ENCODE data around the gene LCE2D. TPM values are rescaled to one million over a fixed set of nuclear protein-coding genes. Genes with fewer than 3 reads are reported as not detected.

Gene LCE2D
- polyA plus RNA-seq, 1 of the 3 experiments (the other 2 are of a cell fraction), result not detected

DNA sequence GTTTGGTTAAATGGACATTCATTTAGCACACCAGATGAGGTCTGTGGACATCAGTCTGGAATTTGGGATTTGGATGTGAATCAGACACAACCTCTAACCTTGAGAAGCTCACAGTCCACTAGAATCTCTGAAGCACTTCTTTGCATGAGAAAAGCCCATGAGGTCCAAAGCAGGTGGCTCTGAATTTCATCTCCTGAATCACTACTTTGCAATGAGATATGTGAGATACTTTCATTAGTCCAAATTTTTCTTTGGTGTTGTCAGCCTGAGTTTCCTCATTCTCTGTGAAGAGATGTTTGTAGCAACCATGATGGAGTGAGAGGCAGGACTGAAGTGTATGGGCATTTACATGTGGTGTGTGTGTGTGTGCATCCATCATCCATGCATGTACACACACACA is 16.5 kb upstream of the LCE2D start:
- no peaks in the 10 kb centered on the region for H4K20me1 ChIP-seq (ENCODE audit: insufficient read depth)
- ChIA-PET CTCF (no interaction called here), POLR2A (no interaction called here)
- no peaks in the 10 kb centered on the region for H3K36me3 ChIP-seq (replicated peaks in 1 of 2; ENCODE audit: control insufficient read depth in 1 of 2, insufficient read depth in 2 of 2, low read length in 1 of 2)
- H3K27ac ChIP-seq (ENCODE audit: low read depth in 2 of 2, low read length in 1 of 2), result no peak overlapping the region
- H3K27me3 ChIP-seq (ENCODE audit: insufficient read depth), result no peaks in the 10 kb centered on the region
- H3K4me3 ChIP-seq (ENCODE audit: low read depth in 2 of 2, low read length in 1 of 2), result no peak overlapping the region
- no peak for TF ChIP-seq MAX (IDR thresholded peaks at IDR 0.05; ENCODE audit: low read depth)
- TF ChIP-seq GATA2 (CRISPR knock-in tag; IDR thresholded peaks at IDR 0.05), result no peak
- no peak for TF ChIP-seq MXI1 (IDR thresholded peaks at IDR 0.05; ENCODE audit: low read depth, low read length)
- no peak for TF ChIP-seq IRF3 (IDR thresholded peaks at IDR 0.05; ENCODE audit: low read depth, low read length)
- no peak for TF ChIP-seq FOSL2 (IDR thresholded peaks at IDR 0.05; ENCODE audit: borderline replicate concordance, low read depth)
- TF ChIP-seq USF1 (IDR thresholded peaks at IDR 0.05; ENCODE audit: borderline replicate concordance, low read depth), result no peak
- TF ChIP-seq, protein P1, sequence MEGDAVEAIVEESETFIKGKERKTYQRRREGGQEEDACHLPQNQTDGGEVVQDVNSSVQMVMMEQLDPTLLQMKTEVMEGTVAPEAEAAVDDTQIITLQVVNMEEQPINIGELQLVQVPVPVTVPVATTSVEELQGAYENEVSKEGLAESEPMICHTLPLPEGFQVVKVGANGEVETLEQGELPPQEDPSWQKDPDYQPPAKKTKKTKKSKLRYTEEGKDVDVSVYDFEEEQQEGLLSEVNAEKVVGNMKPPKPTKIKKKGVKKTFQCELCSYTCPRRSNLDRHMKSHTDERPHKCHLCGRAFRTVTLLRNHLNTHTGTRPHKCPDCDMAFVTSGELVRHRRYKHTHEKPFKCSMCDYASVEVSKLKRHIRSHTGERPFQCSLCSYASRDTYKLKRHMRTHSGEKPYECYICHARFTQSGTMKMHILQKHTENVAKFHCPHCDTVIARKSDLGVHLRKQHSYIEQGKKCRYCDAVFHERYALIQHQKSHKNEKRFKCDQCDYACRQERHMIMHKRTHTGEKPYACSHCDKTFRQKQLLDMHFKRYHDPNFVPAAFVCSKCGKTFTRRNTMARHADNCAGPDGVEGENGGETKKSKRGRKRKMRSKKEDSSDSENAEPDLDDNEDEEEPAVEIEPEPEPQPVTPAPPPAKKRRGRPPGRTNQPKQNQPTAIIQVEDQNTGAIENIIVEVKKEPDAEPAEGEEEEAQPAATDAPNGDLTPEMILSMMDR (IDR thresholded peaks at IDR 0.05), result no peak
- no peak for TF ChIP-seq RCOR1 (IDR thresholded peaks at IDR 0.05; ENCODE audit: low read length)
- TF ChIP-seq ZBTB33 (IDR thresholded peaks at IDR 0.05; ENCODE audit: borderline replicate concordance, low read depth), result no peak
- TF ChIP-seq POLR2AphosphoS5 (IDR thresholded peaks at IDR 0.05; ENCODE audit: low read depth, low read length), result no peak
- TF ChIP-seq RXRA (IDR thresholded peaks at IDR 0.05; ENCODE audit: borderline replicate concordance, low read depth), result no peak
- H3K79me2 ChIP-seq (ENCODE audit: insufficient read depth), result no peaks in the 10 kb centered on the region
- H3K9me2 ChIP-seq, result no peaks in the 10 kb centered on the region
- no peak for DNase-seq
- no peaks in the 10 kb centered on the region for H3K9me3 ChIP-seq
- H2AFZ ChIP-seq (ENCODE audit: low read depth), result no peak overlapping the region
- H3K4me2 ChIP-seq, result no peak overlapping the region
- H3K9ac ChIP-seq, result no peak overlapping the region
- no peaks in the 10 kb centered on the region for H3F3A ChIP-seq (replicated peaks; ENCODE audit: insufficient read depth)
- H3K4me1 ChIP-seq (ENCODE audit: control insufficient read depth in 1 of 2, insufficient read depth in 2 of 2, low read depth in 1 of 2, low read length in 1 of 2), result no peaks in the 10 kb centered on the region

DNA sequence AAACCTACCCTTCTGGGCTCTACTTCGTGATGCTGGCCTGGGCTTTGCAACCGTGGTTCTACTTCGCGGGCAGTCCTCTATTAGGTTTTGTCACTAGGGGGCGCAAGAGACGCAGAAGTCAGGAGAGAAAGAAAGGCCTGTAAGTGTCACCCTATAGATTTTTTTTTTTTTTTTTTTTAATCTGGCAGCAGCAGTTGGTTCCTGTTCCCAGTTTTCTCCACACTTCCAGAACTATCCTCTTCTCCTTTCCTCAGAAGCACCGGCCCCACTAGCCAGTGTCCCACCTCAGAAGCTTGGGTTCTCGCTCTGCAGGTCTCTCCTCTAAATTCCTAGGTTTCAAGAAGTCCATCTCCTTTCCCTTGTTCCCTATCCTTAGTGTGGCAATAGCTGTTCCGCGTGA is 9.1 kb upstream of the LCE2D start:
- no peaks in the 10 kb centered on the region for H3K9me3 ChIP-seq
- no peak overlapping the region for H3K27ac ChIP-seq (ENCODE audit: low read depth in 2 of 2, low read length in 1 of 2)
- CTCF ChIA-PET, result interaction anchor here (0.6 to 4.9 kb wide), 19 partner anchors 9 to 576 kb away, joined by 3 to 37 read pairs (median 3); partner anchors contain the start of genes LCE2D and LCE3A
- no peaks in the 10 kb centered on the region for H4K20me1 ChIP-seq (ENCODE audit: insufficient read depth)
- peaks cover 6% of the 10 kb centered on the region for H3F3A ChIP-seq (replicated peaks; ENCODE audit: insufficient read depth)
- H3K4me3 ChIP-seq (ENCODE audit: low read depth in 2 of 2, low read length in 1 of 2), result no peak overlapping the region
- H3K9ac ChIP-seq, result no peak overlapping the region
- no peaks in the 10 kb centered on the region for H3K27me3 ChIP-seq (ENCODE audit: insufficient read depth)
- DNase-seq, result peak; percentile 49
- 18% methylated on average over 10 of the region's 10 CpGs for WGBS (ENCODE audit: low lambda C conversion rate)
- H3K79me2 ChIP-seq (ENCODE audit: insufficient read depth), result no peaks in the 10 kb centered on the region
- no peaks in the 10 kb centered on the region for H3K36me3 ChIP-seq (replicated peaks in 1 of 2; ENCODE audit: control insufficient read depth in 1 of 2, insufficient read depth in 2 of 2, low read length in 1 of 2)
- POLR2A ChIA-PET, result no interaction called here
- H3K4me1 ChIP-seq (ENCODE audit: control insufficient read depth in 1 of 2, insufficient read depth in 2 of 2, low read depth in 1 of 2, low read length in 1 of 2), result no peaks in the 10 kb centered on the region
- H3K4me2 ChIP-seq, result no peak overlapping the region
- H2AFZ ChIP-seq (ENCODE audit: low read depth), result no peak overlapping the region
- no peaks in the 10 kb centered on the region for H3K9me2 ChIP-seq
- TF ChIP-seq CHD2 (IDR thresholded peaks at IDR 0.05; ENCODE audit: low read length, partially characterized antibody), result no peak
- TF ChIP-seq SMC3 (IDR thresholded peaks at IDR 0.05; ENCODE audit: low read depth, low read length), result 0 out of 2 replicates have a peak, but pooled peaks have one; percentile 16
- TF ChIP-seq IRF3 (IDR thresholded peaks at IDR 0.05; ENCODE audit: low read depth, low read length), result no peak
- no peak for TF ChIP-seq ELF1 (IDR thresholded peaks at IDR 0.05)
- no peak for TF ChIP-seq FOXJ3 (CRISPR knock-in tag; IDR thresholded peaks at IDR 0.05)
- TF ChIP-seq NFIC (IDR thresholded peaks at IDR 0.05; ENCODE audit: borderline replicate concordance), result no peak
- TF ChIP-seq ZBTB33 (IDR thresholded peaks at IDR 0.05; ENCODE audit: borderline replicate concordance, low read depth), result no peak
- TF ChIP-seq POLR2AphosphoS5 (IDR thresholded peaks at IDR 0.05; ENCODE audit: low read depth, low read length), result no peak
